ENCODE data around the gene MIEF1. TPM values are rescaled to one million over a fixed set of nuclear protein-coding genes. Genes with fewer than 3 reads are reported as not detected.

The MIEF1 gene
- total and polyA plus RNA-seq, 2 of the 8 experiments (the other 6 are each of a cell fraction or from before 2014, with no cell fraction given) = 16.8 to 32.7 TPM

DNA sequence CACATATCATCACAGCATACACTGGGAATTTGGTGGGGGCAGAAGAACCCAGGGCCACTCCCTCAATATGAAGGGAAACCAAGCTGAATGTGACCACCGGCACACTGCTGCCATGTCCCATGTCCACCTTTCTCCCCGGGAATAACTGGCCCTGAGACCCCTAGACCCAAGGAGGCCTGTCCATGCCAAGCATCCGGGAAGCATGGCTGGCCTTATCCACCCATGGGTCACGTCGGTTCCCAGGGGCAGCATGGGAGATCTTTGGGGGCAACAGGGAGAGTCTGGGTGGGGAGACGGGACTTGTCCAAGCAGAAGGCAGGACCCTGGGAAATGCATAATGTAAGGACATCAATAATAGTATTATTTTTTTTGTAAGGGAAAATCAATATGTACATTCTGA lies 10.4 kb upstream of the MIEF1 start (continued):
- TF ChIP-seq, protein P1, sequence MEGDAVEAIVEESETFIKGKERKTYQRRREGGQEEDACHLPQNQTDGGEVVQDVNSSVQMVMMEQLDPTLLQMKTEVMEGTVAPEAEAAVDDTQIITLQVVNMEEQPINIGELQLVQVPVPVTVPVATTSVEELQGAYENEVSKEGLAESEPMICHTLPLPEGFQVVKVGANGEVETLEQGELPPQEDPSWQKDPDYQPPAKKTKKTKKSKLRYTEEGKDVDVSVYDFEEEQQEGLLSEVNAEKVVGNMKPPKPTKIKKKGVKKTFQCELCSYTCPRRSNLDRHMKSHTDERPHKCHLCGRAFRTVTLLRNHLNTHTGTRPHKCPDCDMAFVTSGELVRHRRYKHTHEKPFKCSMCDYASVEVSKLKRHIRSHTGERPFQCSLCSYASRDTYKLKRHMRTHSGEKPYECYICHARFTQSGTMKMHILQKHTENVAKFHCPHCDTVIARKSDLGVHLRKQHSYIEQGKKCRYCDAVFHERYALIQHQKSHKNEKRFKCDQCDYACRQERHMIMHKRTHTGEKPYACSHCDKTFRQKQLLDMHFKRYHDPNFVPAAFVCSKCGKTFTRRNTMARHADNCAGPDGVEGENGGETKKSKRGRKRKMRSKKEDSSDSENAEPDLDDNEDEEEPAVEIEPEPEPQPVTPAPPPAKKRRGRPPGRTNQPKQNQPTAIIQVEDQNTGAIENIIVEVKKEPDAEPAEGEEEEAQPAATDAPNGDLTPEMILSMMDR (IDR thresholded peaks at IDR 0.05; ENCODE audit: control extremely low read depth in 1 of 3, insufficient read depth in 1 of 3, low read depth in 1 of 3, low read length in 3 of 3) = no peak
- TF ChIP-seq, protein P2, sequence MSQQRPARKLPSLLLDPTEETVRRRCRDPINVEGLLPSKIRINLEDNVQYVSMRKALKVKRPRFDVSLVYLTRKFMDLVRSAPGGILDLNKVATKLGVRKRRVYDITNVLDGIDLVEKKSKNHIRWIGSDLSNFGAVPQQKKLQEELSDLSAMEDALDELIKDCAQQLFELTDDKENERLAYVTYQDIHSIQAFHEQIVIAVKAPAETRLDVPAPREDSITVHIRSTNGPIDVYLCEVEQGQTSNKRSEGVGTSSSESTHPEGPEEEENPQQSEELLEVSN (IDR thresholded peaks at IDR 0.05) = no peak
